HG02943 (cell line): ENCODE data around the gene QKI.
"Not testable (repeated sequence)": the region's sequence is repeated elsewhere in the genome, so short reads cannot be mapped to it uniquely, and the experiment has no call there.

ENCODE experiments used
- ATAC-seq: cut with Tn5 transposase; IDR thresholded peaks from one replicate; pipeline ENCODE4 v1.9.1; 2021; ENCODE audit warnings: mild to moderate bottlenecking, low read depth, moderate library complexity; ENCODE audit not compliant: unreplicated experiment

Gene QKI

GRCh38 chr6:163474581-163474980 lies 60.1 kb downstream of the QKI start:
- ATAC-seq: no peak

- ATAC-seq: not testable (repeated sequence)
Observed at GRCh38 chr6:163476946-163477345, 62.4 kb downstream of the QKI start.

- no peak for ATAC-seq
Observed at GRCh38 chr6:163483107-163483506, 68.6 kb downstream of the QKI start.

GRCh38 chr6:163485388-163485851 lies 70.9 kb downstream of the QKI start:
- ATAC-seq: no peak

GRCh38 chr6:163486821-163487220 lies 72.3 kb downstream of the QKI start:
- no peak for ATAC-seq

GRCh38 chr6:163487606-163488005 lies 73.1 kb downstream of the QKI start:
- no peak for ATAC-seq

- no peak for ATAC-seq
Observed at GRCh38 chr6:163489584-163489983, 75.1 kb downstream of the QKI start.

- ATAC-seq: no peak
Observed at GRCh38 chr6:163490826-163491577, 76.5 kb downstream of the QKI start.

GRCh38 chr6:163491737-163492300 lies 77.3 kb downstream of the QKI start:
- ATAC-seq: no peak

GRCh38 chr6:163494279-163494727 lies 79.8 kb downstream of the QKI start:
- ATAC-seq: no peak

- no peak for ATAC-seq
Observed at GRCh38 chr6:163496205-163496604, 81.7 kb downstream of the QKI start.

- no peak for ATAC-seq
Observed at GRCh38 chr6:163500105-163500504, 85.6 kb downstream of the QKI start.

GRCh38 chr6:163501026-163501425 lies 86.5 kb downstream of the QKI start:
- no peak for ATAC-seq

- ATAC-seq: no peak
Observed at GRCh38 chr6:163501439-163501838, 86.9 kb downstream of the QKI start.

GRCh38 chr6:163504984-163505640 lies 90.6 kb downstream of the QKI start:
- no peak for ATAC-seq

- no peak for ATAC-seq
Observed at GRCh38 chr6:163507965-163508364, 93.4 kb downstream of the QKI start.

GRCh38 chr6:163513003-163513402 lies 98.5 kb downstream of the QKI start:
- no peak for ATAC-seq

- no peak for ATAC-seq
Observed at GRCh38 chr6:163513570-163514166, 99.2 kb downstream of the QKI start.

GRCh38 chr6:163516908-163517307 lies 102.4 kb downstream of the QKI start:
- ATAC-seq: no peak

- no peak for ATAC-seq
Observed at GRCh38 chr6:163520956-163521355, 106.4 kb downstream of the QKI start.

- no peak for ATAC-seq
Observed at GRCh38 chr6:163522033-163522432, 107.5 kb downstream of the QKI start.
